Measurements from ENCODE around the gene SWSAP1. TPM values are rescaled to one million over a fixed set of nuclear protein-coding genes. Genes with fewer than 3 reads are reported as not detected.

SWSAP1 gene
- total and polyA plus RNA-seq, 2 of the 4 experiments (the other 2 are of a cell fraction) = 0.36 to 1.6 TPM

GRCh38 chr19:11373166-11373884, 1.1 kb upstream of the SWSAP1 start:
- Histone ChIP-seq H3K56ac (ENCODE audit: extremely low read depth, insufficient read depth, low read length) (no peak overlapping the region), H4K91ac (ENCODE audit: insufficient read depth, low read depth, low read length) (no peak overlapping the region), H3K23ac (ENCODE audit: low read depth, low read length) (no peak overlapping the region), H4K8ac (ENCODE audit: low read depth in 2 of 2, low read length in 2 of 2) (peak overlapping the region in 1 of 2 experiments; percentile 82; a peak in 2 of 4 replicates), H3K18ac (ENCODE audit: low read depth, low read length) (no peak overlapping the region), H2BK5ac (ENCODE audit: low read depth, low read length, poor library complexity, severe bottlenecking) (no peak overlapping the region), H3K4me3 (ENCODE audit: insufficient read depth, low read depth, low read length) (no peak overlapping the region), H3K9me1 (ENCODE audit: insufficient read depth, low read length) (peaks cover 23% of the 10 kb centered on the region), H2BK20ac (ENCODE audit: low read depth, low read length) (no peak overlapping the region), H3K27me3 (ENCODE audit: control insufficient read depth, insufficient read depth, low read length) (no peaks in the 10 kb centered on the region), H4K5ac (ENCODE audit: low read depth, low read length) (no peak overlapping the region), H3K4me2 (ENCODE audit: low read depth, low read length) (no peak overlapping the region), H3K9me3 (ENCODE audit: control insufficient read depth, insufficient read depth, low read length) (no peaks in the 10 kb centered on the region), H3K14ac (replicated peaks; ENCODE audit: low read depth, low read length) (no peak overlapping the region), H3K4ac (ENCODE audit: low read depth, low read length) (no peak overlapping the region), H2AK9ac (replicated peaks; ENCODE audit: low read depth, low read length, poor library complexity) (no peak overlapping the region), H3K27ac (ENCODE audit: insufficient read depth, low read length) (no peak overlapping the region), H2AK5ac (ENCODE audit: low read depth, low read length) (peak overlapping the region; percentile 21; the same call in 1 of the 2 replicates), H4K20me1 (ENCODE audit: insufficient read depth, low read length) (peaks cover 10% of the 10 kb centered on the region; the same call in 1 of the 2 replicates), H3K79me1 (ENCODE audit: low read depth in 1 of 2, low read length in 2 of 2) (peaks cover 0 to 21% of the 10 kb centered on the region in 2 experiments; a peak in 2 of 4 replicates), H3K9ac (ENCODE audit: low read depth, low read length) (no peak overlapping the region; the same call in 1 of the 2 replicates), H3K36me3 (ENCODE audit: control insufficient read depth, insufficient read depth, low read length) (no peaks in the 10 kb centered on the region), H2BK120ac (ENCODE audit: low read depth, low read length) (no peak overlapping the region), H3K4me1 (ENCODE audit: control insufficient read depth, insufficient read depth, low read length) (peaks cover 18% of the 10 kb centered on the region), H2BK15ac (ENCODE audit: low read depth, low read length) (no peak overlapping the region), H2AFZ (replicated peaks; ENCODE audit: low read length, poor library complexity) (peak overlapping the region; percentile 49)
- dilution Hi-C loops (cut with HindIII; ENCODE audit: low sequenced_read_pairs, unreplicated experiment) = no loop called here
- CTCF ChIA-PET = interaction anchor here (0.6 kb wide), 1 partner anchor 428 kb away, joined by 3 read pairs; no protein-coding TSS in a partner anchor
- in situ Hi-C loops (cut with MboI; ENCODE audit: low sequenced_read_pairs) = no loop called here
- POLR2A ChIA-PET (ENCODE audit: unreplicated experiment) = no interaction called here
- no TSS peak for BruUV-seq (replicated peaks)
- 86% methylated on average over 5 of the region's 10 CpGs; no CpG with 5 or more reads in 1 of the 2 experiments for WGBS, 2 experiments (ENCODE audit: extremely low coverage in 2 of 2, insufficient read length in 1 of 2)
- TF ChIP-seq MXI1 (IDR thresholded peaks at IDR 0.05; ENCODE audit: borderline replicate concordance, low read depth, low read length) = peak; percentile 38; the same call in 1 of the 2 replicates
- no peak for TF ChIP-seq MAFK (IDR thresholded peaks at IDR 0.05; ENCODE audit: low read depth, low read length)
- intact Hi-C loops (cut with micrococcal nuclease) = no loop called here
- ATAC-seq (ENCODE audit: low read depth) = no peak
- no peak for DNase-seq

Measured in IMR-90 (cell line).